KOPT-K1 (cell line): Measurements from ENCODE around the gene RGL1.

Experiments
- H3K27ac ChIP-seq: fragments of 200-600 bp; sonication (generic); 2 replicates; pipeline ENCODE4 v1.5.1; 2016; ENCODE audit warnings: antibody characterized with exemption, mild to moderate bottlenecking, low read depth, low read length; ENCODE audit not compliant: poor library complexity, severe bottlenecking
- H3K36me3 ChIP-seq: fragments of 200-600 bp; sonication (generic); 2 replicates; pipeline ENCODE4 v1.5.1; 2017; ENCODE audit warnings: antibody characterized with exemption, mild to moderate bottlenecking, low read length, moderate library complexity; ENCODE audit not compliant: insufficient read depth
- H3K9me3 ChIP-seq: fragments of 200-600 bp; sonication (generic); 2 replicates; pipeline ENCODE4 v1.5.1; 2017; ENCODE audit warnings: antibody characterized with exemption, low read length, mild to moderate bottlenecking; ENCODE audit not compliant: insufficient read depth, poor library complexity, severe bottlenecking

Gene RGL1

DNA sequence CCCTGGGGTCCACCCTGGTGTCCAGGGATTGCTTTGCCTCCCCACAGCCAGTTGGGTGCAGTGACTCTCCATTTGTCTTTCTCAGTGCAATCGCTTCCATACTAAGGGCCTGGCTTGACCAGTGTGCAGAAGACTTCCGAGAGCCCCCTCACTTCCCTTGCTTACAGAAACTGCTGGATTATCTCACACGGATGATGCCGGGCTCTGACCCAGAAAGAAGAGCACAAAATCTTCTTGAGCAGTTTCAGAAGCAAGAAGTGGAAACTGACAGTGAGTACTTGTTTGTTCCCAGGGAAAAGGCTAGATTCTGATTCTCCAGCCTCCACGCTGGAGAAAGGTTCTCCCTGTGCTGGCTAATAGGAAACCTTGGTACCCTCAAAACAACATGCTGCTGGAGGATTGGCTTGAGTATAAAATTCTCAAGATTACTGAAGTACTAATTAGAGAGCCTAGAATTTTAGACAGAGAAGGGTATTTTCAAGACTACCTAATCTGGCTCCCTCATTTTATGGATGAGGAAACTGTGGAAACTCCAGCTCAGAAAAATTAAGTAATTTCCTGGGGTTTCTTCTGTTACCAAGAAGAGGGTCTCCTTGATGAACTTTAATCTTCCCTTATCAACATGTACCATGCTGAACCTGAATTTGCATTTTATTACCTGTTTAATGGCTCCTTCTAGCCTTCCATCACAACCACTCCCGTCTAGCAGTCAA is 75.8 kb downstream of the RGL1 start:
- H3K36me3 ChIP-seq = no peaks in the 10 kb centered on the region
- H3K27ac ChIP-seq = no peak overlapping the region
- no peaks in the 10 kb centered on the region for H3K9me3 ChIP-seq

DNA sequence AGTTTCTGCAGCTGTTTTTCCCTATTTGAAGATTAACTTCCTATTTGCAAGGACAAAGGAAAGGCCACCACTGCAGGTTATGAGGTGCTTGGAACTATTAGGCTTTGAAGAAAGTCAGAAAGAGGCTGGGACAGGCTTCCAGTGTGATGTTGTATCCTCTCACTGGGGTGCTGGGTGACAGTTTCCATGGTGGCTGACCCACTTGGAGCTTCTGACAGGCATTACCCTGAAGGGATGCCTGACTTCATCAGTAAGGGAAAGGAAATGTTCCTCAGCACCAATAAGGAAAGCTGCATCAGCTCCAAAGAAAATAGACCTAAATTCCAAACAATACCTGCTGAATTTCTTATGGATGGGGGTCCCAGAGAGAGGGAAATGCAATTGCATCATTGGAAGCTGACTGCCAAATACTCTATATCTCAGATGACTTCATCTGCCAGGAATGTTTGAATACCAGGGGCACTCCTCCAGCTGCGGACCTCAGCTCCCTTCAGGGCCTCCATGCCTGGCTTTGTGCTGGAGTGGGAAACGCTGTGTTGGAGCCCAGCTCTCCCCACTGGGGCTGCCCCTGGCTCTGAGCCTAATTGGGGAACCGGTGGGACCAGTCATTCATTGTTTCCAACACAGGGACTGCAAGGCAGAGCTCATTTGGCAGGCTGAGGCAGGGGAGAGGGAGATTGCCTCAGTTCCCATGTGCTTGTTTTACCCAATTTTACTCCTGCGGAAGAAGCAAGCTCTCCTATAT is 76.6 kb downstream of the RGL1 start:
- H3K9me3 ChIP-seq = no peaks in the 10 kb centered on the region
- no peak overlapping the region for H3K27ac ChIP-seq
- H3K36me3 ChIP-seq = no peaks in the 10 kb centered on the region

DNA sequence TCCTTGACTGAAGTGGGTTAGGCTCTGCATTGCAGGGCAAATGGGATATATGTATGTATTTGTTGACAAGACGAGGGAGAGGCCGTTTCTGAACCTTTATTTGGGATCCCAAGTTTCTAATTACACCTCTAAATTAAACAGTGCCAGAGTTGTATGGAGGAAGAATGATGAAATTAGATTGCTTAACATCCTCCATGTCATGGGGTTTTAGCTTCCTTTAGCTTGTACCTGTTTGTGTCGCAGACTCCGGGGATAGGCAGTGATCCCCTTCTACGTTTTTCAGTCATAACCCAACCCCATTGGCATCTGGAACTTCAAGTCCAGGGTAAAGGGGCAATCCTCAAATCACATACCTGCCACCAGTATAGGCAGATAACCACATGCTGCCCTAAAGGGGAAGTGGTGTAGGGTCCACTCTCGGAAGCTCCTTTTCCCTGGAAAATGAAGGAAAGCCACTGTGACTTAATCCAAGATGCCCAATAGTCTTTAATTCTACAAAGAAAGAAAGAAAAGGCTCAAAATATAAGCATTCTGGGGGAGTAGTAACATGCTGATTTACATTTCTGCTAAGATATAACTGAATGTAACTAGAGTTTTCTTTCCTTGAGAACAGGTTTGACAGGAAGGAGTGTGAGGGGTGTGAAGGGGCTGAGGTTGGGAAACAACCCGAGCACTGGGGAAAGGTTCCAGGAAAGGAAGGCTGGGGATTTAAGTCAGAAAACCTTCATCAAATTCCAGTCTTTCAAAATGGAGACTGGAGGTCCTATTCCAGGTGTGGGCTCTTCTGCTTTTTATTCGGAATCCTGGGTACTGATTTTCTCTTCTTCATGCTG is 77.6 kb downstream of the RGL1 start:
- Histone ChIP-seq H3K27ac (no peak overlapping the region), H3K9me3 (no peaks in the 10 kb centered on the region), H3K36me3 (no peaks in the 10 kb centered on the region)

DNA sequence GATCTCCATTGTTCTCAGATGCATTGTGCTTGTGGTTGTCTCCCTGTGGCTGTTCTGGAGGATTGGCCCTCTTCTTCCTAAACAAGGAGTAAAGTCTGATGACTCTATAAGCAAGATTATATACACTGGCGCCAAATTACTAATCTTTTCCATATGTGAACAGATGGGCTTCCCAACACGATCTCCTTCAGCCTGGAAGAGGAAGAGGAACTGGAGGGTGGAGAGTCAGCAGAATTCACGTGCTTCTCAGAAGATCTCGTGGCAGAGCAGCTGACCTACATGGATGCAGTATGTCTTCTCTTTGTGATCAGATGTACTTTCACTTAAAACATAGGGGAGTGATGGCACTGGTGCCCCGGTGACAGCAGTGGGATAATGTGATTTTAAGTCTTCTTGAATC is 78.7 kb downstream of the RGL1 start:
- Histone ChIP-seq H3K9me3 (no peaks in the 10 kb centered on the region), H3K36me3 (no peaks in the 10 kb centered on the region), H3K27ac (no peak overlapping the region)

DNA sequence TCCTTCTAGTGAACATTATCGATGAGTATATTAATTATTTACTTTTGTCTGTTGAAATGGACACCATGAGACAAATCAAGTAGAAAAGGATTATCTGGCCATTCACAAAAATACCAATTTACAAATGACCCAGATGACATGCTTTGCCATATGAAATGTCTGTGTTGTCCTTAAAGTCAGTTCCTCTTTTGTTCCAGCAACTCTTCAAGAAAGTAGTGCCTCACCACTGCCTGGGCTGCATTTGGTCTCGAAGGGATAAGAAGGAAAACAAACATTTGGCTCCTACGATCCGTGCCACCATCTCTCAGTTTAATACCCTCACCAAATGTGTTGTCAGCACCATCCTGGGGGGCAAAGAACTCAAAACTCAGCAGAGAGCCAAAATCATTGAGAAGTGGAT is 79.6 kb downstream of the RGL1 start:
- H3K9me3 ChIP-seq = no peaks in the 10 kb centered on the region
- no peaks in the 10 kb centered on the region for H3K36me3 ChIP-seq
- H3K27ac ChIP-seq = no peak overlapping the region

DNA sequence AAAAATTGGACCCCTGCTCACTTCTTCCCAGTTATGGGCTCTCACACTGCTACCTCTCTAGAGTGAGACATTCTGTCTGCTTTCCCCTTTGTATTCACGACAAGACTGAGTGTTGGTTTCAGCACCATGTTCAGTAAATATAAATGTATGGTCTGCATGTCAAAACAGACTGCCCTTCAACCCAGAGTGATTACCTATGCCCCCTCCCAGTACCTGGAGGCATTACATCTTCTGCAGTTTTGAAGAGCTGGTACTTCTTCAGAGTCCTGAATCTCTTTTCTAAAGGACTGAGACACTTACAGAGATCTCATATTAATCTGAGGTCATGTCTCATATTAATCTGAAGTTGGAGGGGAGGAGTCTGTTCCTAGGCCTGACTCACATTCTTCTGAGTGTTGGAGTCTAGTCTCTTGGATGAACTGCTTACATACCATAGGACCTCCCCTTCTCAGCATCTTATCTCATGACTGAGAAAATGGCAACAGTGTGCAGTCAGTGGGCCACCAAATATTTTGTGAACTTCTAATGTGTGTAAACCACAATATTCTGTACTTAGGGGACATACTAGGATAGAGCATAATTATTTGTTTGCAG is 80.3 kb downstream of the RGL1 start:
- no peak overlapping the region for H3K27ac ChIP-seq

DNA sequence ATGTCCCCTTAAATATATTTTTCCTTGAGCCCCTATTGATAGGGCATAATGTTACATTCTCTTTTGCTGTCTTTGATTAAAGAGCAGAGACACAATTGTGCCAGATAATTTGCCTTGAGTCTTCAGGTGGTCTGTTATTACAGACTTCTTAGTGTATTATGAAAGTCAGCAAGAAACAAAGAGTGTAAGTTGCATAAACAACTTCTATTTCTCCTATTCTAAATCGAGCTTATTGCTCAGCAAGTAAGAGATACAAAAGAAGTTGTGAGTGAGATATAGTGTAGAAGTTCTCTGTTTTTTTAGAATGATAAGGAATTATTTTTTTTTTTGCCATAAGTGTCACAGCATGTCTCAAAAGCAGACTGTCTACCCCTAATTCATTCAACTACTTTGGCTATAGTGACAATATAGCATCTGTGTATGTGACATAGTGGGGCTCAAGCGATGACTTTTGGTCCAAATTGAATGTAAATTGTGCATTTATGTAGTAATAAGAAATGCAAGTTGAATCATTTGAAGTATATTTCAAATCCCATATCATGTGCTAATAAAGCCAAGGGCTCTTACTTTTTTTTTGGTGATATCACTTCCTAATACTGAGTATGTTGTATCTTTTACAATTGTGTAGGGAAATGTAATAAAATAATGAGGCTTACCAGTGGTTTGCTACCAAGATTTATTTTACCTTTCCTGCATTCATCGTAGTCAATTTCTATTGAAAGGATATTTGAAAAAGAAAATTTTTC is 81.3 kb downstream of the RGL1 start:
- Histone ChIP-seq H3K9me3 (no peaks in the 10 kb centered on the region), H3K36me3 (no peaks in the 10 kb centered on the region), H3K27ac (no peak overlapping the region)

More for the DNA sequence above, 80.3 kb downstream of the RGL1 start:
- H3K9me3 ChIP-seq = no peaks in the 10 kb centered on the region
- H3K36me3 ChIP-seq = no peaks in the 10 kb centered on the region

DNA sequence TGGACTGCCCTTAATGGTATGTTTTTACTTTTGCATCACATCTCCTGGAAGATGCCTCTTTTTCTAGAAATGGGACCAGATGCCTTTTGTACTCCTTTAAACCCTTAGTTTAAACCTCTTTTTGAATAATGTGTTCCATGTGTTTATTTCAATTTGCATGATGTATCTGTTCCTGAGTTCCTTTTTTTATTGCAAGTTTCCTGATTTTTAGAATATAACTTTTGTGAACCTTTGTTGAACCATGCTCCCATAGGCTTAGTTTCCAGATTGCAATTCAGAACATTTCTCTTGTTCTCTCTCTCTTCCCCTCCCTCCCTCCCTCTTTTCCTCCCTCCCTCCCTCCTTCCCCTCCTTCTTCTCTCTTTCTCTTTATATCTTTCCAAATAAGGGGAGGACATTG is 81.9 kb downstream of the RGL1 start:
- Histone ChIP-seq H3K9me3 (no peaks in the 10 kb centered on the region), H3K36me3 (no peaks in the 10 kb centered on the region), H3K27ac (no peak overlapping the region)

DNA sequence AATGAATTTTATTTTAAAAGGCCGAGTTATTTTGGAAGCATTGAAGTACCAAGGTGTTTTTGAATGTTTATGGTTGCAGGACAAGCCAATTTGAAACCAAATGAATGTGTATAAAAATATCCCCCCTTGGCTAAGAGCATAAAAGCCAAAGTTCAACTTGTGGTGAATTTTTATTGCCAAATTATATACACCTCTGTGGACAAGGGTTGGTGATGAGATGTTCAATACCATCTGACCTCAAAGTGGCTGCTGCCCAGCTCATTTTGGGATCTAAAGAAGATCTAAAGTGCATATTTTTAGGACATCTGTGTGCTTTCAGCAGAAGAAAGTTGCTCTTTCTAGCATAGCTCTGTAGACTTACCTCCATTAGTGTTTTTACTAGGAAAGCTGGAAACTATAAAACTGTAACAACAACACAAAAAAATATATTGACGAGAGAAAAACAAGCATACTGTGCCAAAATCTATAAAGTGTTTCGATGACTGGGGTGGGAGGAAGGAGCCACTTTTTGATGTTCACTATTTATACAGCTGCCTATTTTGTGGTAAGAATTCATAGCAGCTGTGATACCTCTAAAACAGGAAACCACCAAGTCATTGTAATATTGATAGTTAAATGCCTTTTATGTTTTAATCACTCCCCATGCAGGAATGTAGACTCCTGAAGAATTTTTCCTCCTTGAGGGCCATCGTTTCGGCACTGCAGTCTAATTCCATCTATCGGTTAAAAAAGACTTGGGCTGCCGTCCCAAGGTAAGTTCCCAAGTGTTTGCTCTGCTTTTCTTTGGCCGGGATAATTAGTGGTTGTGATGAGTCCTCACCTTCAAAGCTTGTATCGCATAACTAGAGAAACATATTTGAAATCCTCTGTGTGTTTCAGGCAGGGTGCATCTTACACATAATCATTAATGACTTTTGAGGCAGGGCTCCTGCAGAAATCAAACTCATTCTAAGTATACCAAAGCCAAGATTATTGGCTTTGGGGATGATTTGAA is 83.2 kb downstream of the RGL1 start:
- H3K9me3 ChIP-seq = no peaks in the 10 kb centered on the region
- no peak overlapping the region for H3K27ac ChIP-seq
- no peaks in the 10 kb centered on the region for H3K36me3 ChIP-seq

DNA sequence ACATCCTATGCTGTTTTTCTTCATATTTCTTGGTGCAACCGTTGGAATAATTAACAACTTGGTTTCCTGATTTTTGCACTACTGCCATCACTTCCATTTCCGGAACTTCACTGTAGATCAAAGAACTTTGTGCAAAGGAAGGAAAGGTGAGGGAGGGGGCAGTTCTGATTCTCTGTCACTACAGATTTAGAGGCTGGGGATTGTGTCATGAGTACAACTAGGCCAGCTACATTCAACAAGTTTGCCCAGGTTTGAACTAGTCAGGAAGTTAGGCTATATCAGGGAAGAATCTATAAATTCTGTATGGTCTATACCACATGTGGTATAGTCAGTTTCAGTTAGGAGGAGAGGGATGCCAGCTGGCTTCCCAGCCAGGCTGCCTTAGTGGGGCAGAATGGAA is 84.2 kb downstream of the RGL1 start:
- no peak overlapping the region for H3K27ac ChIP-seq
- no peaks in the 10 kb centered on the region for H3K36me3 ChIP-seq
- H3K9me3 ChIP-seq = no peaks in the 10 kb centered on the region

DNA sequence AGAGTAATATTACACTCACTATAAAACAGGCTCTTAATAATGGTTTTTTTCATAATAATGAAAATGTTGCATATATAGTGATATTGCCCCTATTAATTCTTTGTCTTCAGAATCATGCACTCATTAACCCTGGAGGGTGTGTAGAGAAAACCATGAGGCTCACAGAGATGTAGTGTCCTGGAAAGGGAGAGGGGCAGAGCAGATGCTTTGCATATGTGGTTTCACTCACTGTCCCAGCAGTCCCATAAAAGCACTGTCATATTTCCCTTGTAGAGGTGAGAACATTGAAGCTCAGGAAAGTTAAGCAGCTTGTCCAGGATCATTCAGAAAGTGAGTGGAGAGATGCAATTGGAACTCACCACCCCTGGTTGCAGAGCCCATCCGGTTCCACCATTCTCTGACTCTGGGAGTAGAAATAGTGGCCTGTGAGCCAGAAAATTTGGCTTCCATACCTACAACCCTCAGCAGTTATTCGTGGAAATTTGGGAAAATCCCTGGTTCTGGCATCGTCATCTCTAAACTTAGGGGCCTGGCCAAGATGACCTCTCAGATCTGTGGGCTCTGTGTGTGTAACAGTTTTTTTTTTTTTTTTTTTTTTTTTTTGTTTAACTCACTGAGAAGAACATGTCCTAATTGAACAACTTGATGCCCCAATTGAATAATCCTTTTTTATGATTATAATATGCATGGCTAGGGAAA is 86.4 kb downstream of the RGL1 start:
- H3K36me3 ChIP-seq = no peaks in the 10 kb centered on the region
- H3K27ac ChIP-seq = no peak overlapping the region
- no peaks in the 10 kb centered on the region for H3K9me3 ChIP-seq

DNA sequence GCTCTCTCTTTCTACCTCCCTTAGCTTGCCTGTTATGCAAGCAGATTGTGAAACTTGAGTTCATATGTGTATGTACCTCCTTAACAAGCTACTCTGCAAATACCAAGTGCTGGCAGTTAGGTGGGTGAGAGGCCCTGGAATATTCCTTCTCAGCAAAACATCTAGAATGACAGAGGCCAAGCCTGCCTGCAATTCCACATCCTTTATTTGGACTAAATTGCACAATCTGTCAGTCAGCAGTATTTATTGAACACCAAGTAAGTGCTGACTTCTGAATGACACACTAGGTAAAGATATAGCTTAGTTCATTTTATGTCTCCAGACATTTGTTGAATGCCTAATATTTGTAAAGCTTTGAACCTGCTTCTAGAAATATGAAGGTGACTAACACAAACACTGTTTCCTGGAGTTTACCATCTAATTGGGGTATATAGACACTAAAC is 87.5 kb downstream of the RGL1 start:
- H3K36me3 ChIP-seq = no peaks in the 10 kb centered on the region
- no peaks in the 10 kb centered on the region for H3K9me3 ChIP-seq
- no peak overlapping the region for H3K27ac ChIP-seq
